ENCODE results near the gene FAM43A. TPM values are rescaled to one million over a fixed set of nuclear protein-coding genes. Genes with fewer than 3 reads are reported as not detected.
A peak's percentile ranks its signal among the peaks of the same experiment; 100 is the strongest.

The FAM43A gene
- total and polyA plus RNA-seq, 3 donors from 2014 or later, result 7.5 to 22.1 (median 13.1) TPM

GRCh38 chr3:194673761-194674160 is 11.9 kb upstream of the FAM43A start:
- Histone ChIP-seq H3K4me1 (peaks cover 18% of the 10 kb centered on the region), H3K36me3 (ENCODE audit: low read depth, missing control alignments) (no peaks in the 10 kb centered on the region), H3K9me3 (no peaks in the 10 kb centered on the region), H3K27ac (peak overlapping the region in 1 of 2 donors; percentile 44), H3K4me3 (no peak overlapping the region), H3K27me3 (no peaks in the 10 kb centered on the region)
- DNase-seq, result no peak
- intact Hi-C loops (cut with DNase I; ENCODE audit: low total_unique reads), result no loop called here
- TF ChIP-seq CTCF (IDR thresholded peaks at IDR 0.05), result no peak
- WGBS, 2 donors, result 53 to 58% methylated on average over 3 of the region's 3 CpGs

- Histone ChIP-seq H3K4me3 (no peak overlapping the region), H3K36me3 (ENCODE audit: low read depth, missing control alignments) (no peaks in the 10 kb centered on the region), H3K27ac (no peak overlapping the region), H3K4me1 (peaks cover 18% of the 10 kb centered on the region), H3K27me3 (no peaks in the 10 kb centered on the region), H3K9me3 (no peaks in the 10 kb centered on the region)
- DNase-seq, result no peak
- 52 to 70% methylated on average over 12 of the region's 12 CpGs for WGBS, 2 donors
- intact Hi-C loops (cut with DNase I; ENCODE audit: low total_unique reads), result no loop called here
- no peak for TF ChIP-seq CTCF (IDR thresholded peaks at IDR 0.05)
- TF ChIP-seq POLR2A (IDR thresholded peaks at IDR 0.05), result no peak
Observed at GRCh38 chr3:194675081-194675640, 10.5 kb upstream of the FAM43A start.

GRCh38 chr3:194675680-194676079 is 10.0 kb upstream of the FAM43A start:
- no peak for DNase-seq
- no peak overlapping the region for H3K4me3 ChIP-seq
- intact Hi-C loops (cut with DNase I; ENCODE audit: low total_unique reads), result no loop called here
- H3K36me3 ChIP-seq (ENCODE audit: low read depth, missing control alignments), result no peaks in the 10 kb centered on the region
- no peaks in the 10 kb centered on the region for H3K27me3 ChIP-seq
- peaks cover 16% of the 10 kb centered on the region for H3K4me1 ChIP-seq
- H3K9me3 ChIP-seq, result no peaks in the 10 kb centered on the region
- H3K27ac ChIP-seq, result no peak overlapping the region
- TF ChIP-seq CTCF (IDR thresholded peaks at IDR 0.05), result no peak
- TF ChIP-seq POLR2A (IDR thresholded peaks at IDR 0.05), result no peak
- WGBS, 2 donors, result 55 to 73% methylated on average over 4 of the region's 4 CpGs

GRCh38 chr3:194676471-194676870 is 9.2 kb upstream of the FAM43A start:
- TF ChIP-seq CTCF (IDR thresholded peaks at IDR 0.05), result no peak
- no peak for TF ChIP-seq POLR2A (IDR thresholded peaks at IDR 0.05)
- no peak overlapping the region for H3K27ac ChIP-seq
- H3K4me3 ChIP-seq, result no peak overlapping the region
- no peaks in the 10 kb centered on the region for H3K36me3 ChIP-seq (ENCODE audit: low read depth, missing control alignments)
- DNase-seq, result no peak
- no peaks in the 10 kb centered on the region for H3K9me3 ChIP-seq
- H3K27me3 ChIP-seq, result no peaks in the 10 kb centered on the region
- 74 to 89% methylated on average over 1 of the region's 1 CpG for WGBS, 2 donors
- peaks cover 8% of the 10 kb centered on the region for H3K4me1 ChIP-seq
- intact Hi-C loops (cut with DNase I; ENCODE audit: low total_unique reads), result no loop called here

GRCh38 chr3:194680888-194681615 is 4.6 kb upstream of the FAM43A start:
- TF ChIP-seq POLR2A (IDR thresholded peaks at IDR 0.05), result no peak
- no peak for TF ChIP-seq CTCF (IDR thresholded peaks at IDR 0.05)
- Histone ChIP-seq H3K36me3 (ENCODE audit: low read depth, missing control alignments) (no peaks in the 10 kb centered on the region), H3K27ac (no peak overlapping the region), H3K9me3 (no peaks in the 10 kb centered on the region), H3K4me1 (peaks cover 5% of the 10 kb centered on the region), H3K4me3 (no peak overlapping the region), H3K27me3 (no peaks in the 10 kb centered on the region)
- intact Hi-C loops (cut with DNase I; ENCODE audit: low total_unique reads), result no loop called here
- no peak for DNase-seq
- 73 to 80% methylated on average over 11 of the region's 11 CpGs for WGBS, 2 donors

All from testis (tissue), 3 donors.